Measurements from ENCODE around the gene ANGPTL7. TPM values are rescaled to one million over a fixed set of nuclear protein-coding genes. Genes with fewer than 3 reads are reported as not detected.
"Not testable (repeated sequence)": the region's sequence is repeated elsewhere in the genome, so short reads cannot be mapped to it uniquely, and the experiment has no call there.

ANGPTL7 gene
- polyA plus RNA-seq, 1 experiment, result not detected

DNA sequence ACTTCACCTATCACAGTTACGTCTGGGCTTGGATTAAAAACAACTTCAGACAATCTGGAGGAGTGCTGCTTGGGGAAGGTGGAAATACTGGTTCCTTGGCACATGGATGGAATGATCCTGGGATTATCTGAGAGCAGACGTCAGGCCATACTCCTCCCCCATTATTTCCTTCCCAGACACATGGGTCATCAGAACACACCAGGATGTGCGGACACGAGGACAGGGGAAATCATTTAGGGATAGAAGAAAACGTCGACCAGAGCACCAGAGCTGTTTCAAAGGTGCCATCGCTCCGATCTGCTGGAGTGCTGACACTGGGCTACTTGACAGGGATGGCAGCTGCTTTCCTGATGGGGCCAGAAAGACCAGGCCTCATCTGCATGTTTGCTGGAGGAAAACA is 31.8 kb upstream of the ANGPTL7 start:
- Histone ChIP-seq H3K4me3 (ENCODE audit: low read depth, low read length) (no peak overlapping the region), H3K27me3 (ENCODE audit: control insufficient read depth, insufficient read depth, low read length) (no peaks in the 10 kb centered on the region), H3K9me3 (ENCODE audit: control insufficient read depth, insufficient read depth, low read length) (no peaks in the 10 kb centered on the region), H3K27ac (ENCODE audit: low read depth, low read length) (peak overlapping the region; percentile 96)
- CTCF ChIA-PET, result interaction anchor here (1.6 kb wide), 1 partner anchor 120 kb away, joined by 5 read pairs; no protein-coding TSS in a partner anchor
- POLR2A ChIA-PET, result no interaction called here
- no peak for DNase-seq (ENCODE audit: low read depth, low spot score)
- TF ChIP-seq CTCF (IDR thresholded peaks at IDR 0.05; ENCODE audit: low read depth, low read length), result no peak

DNA sequence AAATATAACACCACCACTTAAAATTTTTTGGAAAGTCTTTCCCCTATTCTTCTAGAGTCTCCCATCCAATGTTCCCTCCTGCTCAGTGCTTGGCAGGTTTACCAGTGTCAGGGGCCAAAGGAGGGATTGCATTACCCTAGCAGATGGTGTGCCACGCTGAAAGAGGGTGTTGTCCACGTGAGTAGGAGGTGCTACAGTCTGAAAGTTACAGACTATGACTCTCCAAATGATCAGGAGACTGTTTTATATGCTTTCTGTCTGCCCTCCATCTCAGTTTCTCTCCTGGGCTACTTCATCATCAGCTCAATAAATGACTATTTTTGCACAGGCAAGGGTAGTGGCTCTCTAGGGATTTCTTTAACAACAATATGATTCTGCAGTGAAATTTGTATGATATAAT is 31.3 kb upstream of the ANGPTL7 start:
- Histone ChIP-seq H3K27me3 (ENCODE audit: control insufficient read depth, insufficient read depth, low read length) (no peaks in the 10 kb centered on the region), H3K9me3 (ENCODE audit: control insufficient read depth, insufficient read depth, low read length) (no peaks in the 10 kb centered on the region), H3K27ac (ENCODE audit: low read depth, low read length) (peak overlapping the region; percentile 96), H3K4me3 (ENCODE audit: low read depth, low read length) (no peak overlapping the region)
- POLR2A ChIA-PET, result interaction anchor here (1.2 kb wide), 2 partner anchors 10 to 23 kb away, joined by 4 to 5 read pairs; no protein-coding TSS in a partner anchor
- TF ChIP-seq CTCF (IDR thresholded peaks at IDR 0.05; ENCODE audit: low read depth, low read length), result no peak
- CTCF ChIA-PET, result interaction anchor here (1.2 to 1.6 kb wide), 2 partner anchors 13 to 120 kb away, joined by 5 read pairs; no protein-coding TSS in a partner anchor
- no peak for DNase-seq (ENCODE audit: low read depth, low spot score)

- CTCF ChIA-PET, result interaction anchor here (0.8 to 2.4 kb wide), 3 partner anchors 13 to 121 kb away, joined by 3 to 15 read pairs (median 5); no protein-coding TSS in a partner anchor
- Histone ChIP-seq H3K27me3 (ENCODE audit: control insufficient read depth, insufficient read depth, low read length) (no peaks in the 10 kb centered on the region), H3K27ac (ENCODE audit: low read depth, low read length) (peak overlapping the region; percentile 96), H3K9me3 (ENCODE audit: control insufficient read depth, insufficient read depth, low read length) (no peaks in the 10 kb centered on the region), H3K4me3 (ENCODE audit: low read depth, low read length) (no peak overlapping the region)
- POLR2A ChIA-PET, result interaction anchor here (1.2 kb wide), 3 partner anchors 11 to 23 kb away, joined by 4 to 13 read pairs (median 5); no protein-coding TSS in a partner anchor
- DNase-seq (ENCODE audit: low read depth, low spot score), result no peak
- no peak for TF ChIP-seq CTCF (IDR thresholded peaks at IDR 0.05; ENCODE audit: low read depth, low read length)
Observed at GRCh38 chr1:11158291-11158690, 30.9 kb upstream of the ANGPTL7 start.

- H3K4me3 ChIP-seq (ENCODE audit: low read depth, low read length), result no peak overlapping the region
- no peaks in the 10 kb centered on the region for H3K27me3 ChIP-seq (ENCODE audit: control insufficient read depth, insufficient read depth, low read length)
- ChIA-PET CTCF (interaction anchor here (0.8 to 2.4 kb wide), 3 partner anchors 12 to 121 kb away, joined by 3 to 15 read pairs (median 5); no protein-coding TSS in a partner anchor), POLR2A (interaction anchor here (0.8 to 1.2 kb wide), 5 partner anchors 11 to 104 kb away, joined by 3 to 13 read pairs (median 4); partner anchors contain the start of genes EXOSC10 and MTOR)
- H3K27ac ChIP-seq (ENCODE audit: low read depth, low read length), result peak overlapping the region; percentile 96
- no peak for TF ChIP-seq CTCF (IDR thresholded peaks at IDR 0.05; ENCODE audit: low read depth, low read length)
- DNase-seq (ENCODE audit: low read depth, low spot score), result peak; percentile 82
- H3K9me3 ChIP-seq (ENCODE audit: control insufficient read depth, insufficient read depth, low read length), result no peaks in the 10 kb centered on the region
Observed at GRCh38 chr1:11158720-11159321, 30.3 kb upstream of the ANGPTL7 start.

- H3K4me3 ChIP-seq (ENCODE audit: low read depth, low read length); H3K27me3 ChIP-seq (ENCODE audit: control insufficient read depth, insufficient read depth, low read length); H3K27ac ChIP-seq (ENCODE audit: low read depth, low read length); CTCF ChIA-PET; POLR2A ChIA-PET; H3K9me3 ChIP-seq (ENCODE audit: control insufficient read depth, insufficient read depth, low read length); DNase-seq (ENCODE audit: low read depth, low spot score): not testable (repeated sequence)
Observed at GRCh38 chr1:11162752-11163151, 26.4 kb upstream of the ANGPTL7 start.

DNA sequence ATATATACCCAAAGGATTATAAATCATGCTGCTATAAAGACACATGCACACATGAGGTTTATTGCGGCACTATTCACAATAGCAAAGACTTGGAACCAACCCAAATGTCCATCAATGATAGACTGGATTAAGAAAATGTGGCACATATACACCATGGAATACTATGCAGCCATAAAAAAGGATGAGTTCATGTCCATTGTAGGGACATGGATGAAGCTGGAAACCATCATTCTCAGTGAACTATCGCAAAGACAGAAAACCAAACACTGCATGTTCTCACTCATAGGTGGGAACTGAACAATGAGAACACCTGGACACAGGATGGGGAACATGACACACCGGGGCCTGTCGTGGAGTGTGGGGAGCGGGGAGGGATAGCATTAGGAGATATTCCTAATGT is 22.4 kb upstream of the ANGPTL7 start:
- H3K4me3 ChIP-seq (ENCODE audit: low read depth, low read length); H3K9me3 ChIP-seq (ENCODE audit: control insufficient read depth, insufficient read depth, low read length); POLR2A ChIA-PET; H3K27me3 ChIP-seq (ENCODE audit: control insufficient read depth, insufficient read depth, low read length); DNase-seq (ENCODE audit: low read depth, low spot score); H3K27ac ChIP-seq (ENCODE audit: low read depth, low read length); CTCF ChIA-PET: not testable (repeated sequence)
